HL-60 (cell line): ENCODE measurements around the gene SLC16A11.
"Not testable (repeated sequence)": the region's sequence is repeated elsewhere in the genome, so short reads cannot be mapped to it uniquely, and the experiment has no call there.

Experiments used
- DNase-seq, 2 experiments: peaks; one replicate each; pipeline ENCODE4 v3.0.0-alpha.2; 2010 to 2020; ENCODE audit warnings: low read depth in 1 of 2, low spot score in 1 of 2
- H3K27ac ChIP-seq: fragments of 250-450 bp; sonication (Bioruptor Pico); replicated peaks from 2 replicates; pipeline ENCODE4 v1.5.1; 2020; ENCODE audit warnings: mild to moderate bottlenecking, moderate library complexity
- H3K27me3 ChIP-seq: fragments of 250-450 bp; sonication (Bioruptor Pico); 2 replicates; pipeline ENCODE4 v1.5.1; 2021; ENCODE audit warnings: mild to moderate bottlenecking, moderate library complexity; ENCODE audit not compliant: insufficient read depth, poor library complexity, severe bottlenecking
- H3K4me3 ChIP-seq: replicated peaks from 2 replicates; pipeline ENCODE4 v1.5.1; 2011; ENCODE audit warnings: mild to moderate bottlenecking, control low read depth, low read length; ENCODE audit not compliant: insufficient read depth
- GABPA ChIP-seq: IDR thresholded peaks from 2 replicates; pipeline ENCODE4 v1.6.1; 2012; ENCODE audit warnings: low read depth
- POLR2AphosphoS5 ChIP-seq: IDR thresholded peaks from 2 replicates; pipeline ENCODE4 v1.6.1; 2012; ENCODE audit warnings: low read depth
- SPI1 ChIP-seq: IDR thresholded peaks from 2 replicates; pipeline ENCODE4 v1.6.1; 2012; ENCODE audit warnings: low read depth, mild to moderate bottlenecking, borderline replicate concordance
- TF ChIP-seq, protein P1 (sequence below): IDR thresholded peaks from one replicate; pipeline ENCODE4 v1.5.1; 2011; ENCODE audit warnings: low read length, control low read depth, inconsistent platforms; ENCODE audit not compliant: insufficient read depth
- TF ChIP-seq, protein P2 (sequence below): IDR thresholded peaks from 2 replicates; pipeline ENCODE4 v1.6.1; 2012; ENCODE audit warnings: low read depth; ENCODE audit not compliant: insufficient replicate concordance

Gene SLC16A11

DNA sequence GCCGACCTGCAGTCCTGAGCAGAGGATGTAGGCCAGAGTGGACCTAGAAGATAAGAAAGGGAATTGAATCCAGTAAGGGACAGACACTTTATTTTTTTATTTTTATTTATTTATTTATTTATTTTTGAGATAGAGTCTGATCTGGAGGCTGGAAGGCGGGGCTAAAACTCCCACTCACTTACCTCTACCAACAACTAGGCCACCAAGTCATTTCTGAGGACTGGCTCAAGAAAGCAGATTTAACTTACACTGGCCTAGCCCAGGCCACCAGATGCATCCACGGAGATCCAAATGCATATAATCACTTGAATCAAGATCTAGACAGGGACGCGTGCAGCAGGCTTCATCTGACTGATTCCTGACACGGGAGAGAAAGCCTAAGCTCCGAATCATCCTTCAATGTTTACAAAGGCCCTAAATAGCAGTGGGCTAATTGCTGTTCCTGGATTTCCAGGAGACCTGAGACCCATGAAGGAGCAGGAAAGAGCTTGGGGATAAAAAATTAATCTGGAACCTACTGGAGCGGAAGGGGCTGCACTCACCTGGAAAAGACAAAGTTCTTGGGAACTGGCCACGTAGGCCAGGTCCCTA is 49.1 kb downstream of the SLC16A11 start:
- no peak for DNase-seq
- no peak overlapping the region for H3K27ac ChIP-seq
- no peak for TF ChIP-seq GABPA
- TF ChIP-seq, protein P1, sequence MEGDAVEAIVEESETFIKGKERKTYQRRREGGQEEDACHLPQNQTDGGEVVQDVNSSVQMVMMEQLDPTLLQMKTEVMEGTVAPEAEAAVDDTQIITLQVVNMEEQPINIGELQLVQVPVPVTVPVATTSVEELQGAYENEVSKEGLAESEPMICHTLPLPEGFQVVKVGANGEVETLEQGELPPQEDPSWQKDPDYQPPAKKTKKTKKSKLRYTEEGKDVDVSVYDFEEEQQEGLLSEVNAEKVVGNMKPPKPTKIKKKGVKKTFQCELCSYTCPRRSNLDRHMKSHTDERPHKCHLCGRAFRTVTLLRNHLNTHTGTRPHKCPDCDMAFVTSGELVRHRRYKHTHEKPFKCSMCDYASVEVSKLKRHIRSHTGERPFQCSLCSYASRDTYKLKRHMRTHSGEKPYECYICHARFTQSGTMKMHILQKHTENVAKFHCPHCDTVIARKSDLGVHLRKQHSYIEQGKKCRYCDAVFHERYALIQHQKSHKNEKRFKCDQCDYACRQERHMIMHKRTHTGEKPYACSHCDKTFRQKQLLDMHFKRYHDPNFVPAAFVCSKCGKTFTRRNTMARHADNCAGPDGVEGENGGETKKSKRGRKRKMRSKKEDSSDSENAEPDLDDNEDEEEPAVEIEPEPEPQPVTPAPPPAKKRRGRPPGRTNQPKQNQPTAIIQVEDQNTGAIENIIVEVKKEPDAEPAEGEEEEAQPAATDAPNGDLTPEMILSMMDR, result no peak
- TF ChIP-seq, protein P2, sequence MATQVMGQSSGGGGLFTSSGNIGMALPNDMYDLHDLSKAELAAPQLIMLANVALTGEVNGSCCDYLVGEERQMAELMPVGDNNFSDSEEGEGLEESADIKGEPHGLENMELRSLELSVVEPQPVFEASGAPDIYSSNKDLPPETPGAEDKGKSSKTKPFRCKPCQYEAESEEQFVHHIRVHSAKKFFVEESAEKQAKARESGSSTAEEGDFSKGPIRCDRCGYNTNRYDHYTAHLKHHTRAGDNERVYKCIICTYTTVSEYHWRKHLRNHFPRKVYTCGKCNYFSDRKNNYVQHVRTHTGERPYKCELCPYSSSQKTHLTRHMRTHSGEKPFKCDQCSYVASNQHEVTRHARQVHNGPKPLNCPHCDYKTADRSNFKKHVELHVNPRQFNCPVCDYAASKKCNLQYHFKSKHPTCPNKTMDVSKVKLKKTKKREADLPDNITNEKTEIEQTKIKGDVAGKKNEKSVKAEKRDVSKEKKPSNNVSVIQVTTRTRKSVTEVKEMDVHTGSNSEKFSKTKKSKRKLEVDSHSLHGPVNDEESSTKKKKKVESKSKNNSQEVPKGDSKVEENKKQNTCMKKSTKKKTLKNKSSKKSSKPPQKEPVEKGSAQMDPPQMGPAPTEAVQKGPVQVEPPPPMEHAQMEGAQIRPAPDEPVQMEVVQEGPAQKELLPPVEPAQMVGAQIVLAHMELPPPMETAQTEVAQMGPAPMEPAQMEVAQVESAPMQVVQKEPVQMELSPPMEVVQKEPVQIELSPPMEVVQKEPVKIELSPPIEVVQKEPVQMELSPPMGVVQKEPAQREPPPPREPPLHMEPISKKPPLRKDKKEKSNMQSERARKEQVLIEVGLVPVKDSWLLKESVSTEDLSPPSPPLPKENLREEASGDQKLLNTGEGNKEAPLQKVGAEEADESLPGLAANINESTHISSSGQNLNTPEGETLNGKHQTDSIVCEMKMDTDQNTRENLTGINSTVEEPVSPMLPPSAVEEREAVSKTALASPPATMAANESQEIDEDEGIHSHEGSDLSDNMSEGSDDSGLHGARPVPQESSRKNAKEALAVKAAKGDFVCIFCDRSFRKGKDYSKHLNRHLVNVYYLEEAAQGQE, result no peak
- TF ChIP-seq POLR2AphosphoS5, result no peak
- H3K4me3 ChIP-seq, result no peak overlapping the region
- H3K27me3 ChIP-seq, result no peaks in the 10 kb centered on the region

DNA sequence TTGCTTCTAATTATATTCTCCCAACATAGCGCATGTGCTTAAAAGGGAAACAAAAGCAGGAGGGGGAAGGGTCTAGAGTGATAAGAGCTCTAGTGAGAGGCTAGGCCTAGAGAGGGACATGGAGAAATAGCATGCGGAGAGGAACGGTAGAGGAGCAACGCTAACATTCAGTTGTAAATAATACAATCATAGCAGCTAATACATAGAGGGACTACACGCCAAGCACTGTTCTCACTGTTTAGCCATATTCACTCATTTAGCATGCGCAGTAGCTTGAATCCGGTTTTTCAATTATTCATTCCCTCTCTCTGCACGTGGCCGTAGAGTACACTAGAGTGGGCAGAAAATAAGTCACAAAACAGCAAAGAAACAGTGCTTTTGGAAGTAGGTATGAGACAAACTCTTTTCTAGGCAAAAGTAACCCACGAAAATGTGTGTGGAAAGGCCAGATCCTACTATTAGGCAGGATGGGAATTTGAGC is 49.7 kb downstream of the SLC16A11 start:
- Histone ChIP-seq H3K27me3 (no peaks in the 10 kb centered on the region), H3K4me3 (no peak overlapping the region), H3K27ac (no peak overlapping the region)
- no peak for DNase-seq
- TF ChIP-seq, protein P2, result no peak
- TF ChIP-seq, protein P1, result no peak
- no peak for TF ChIP-seq GABPA
- no peak for TF ChIP-seq POLR2AphosphoS5
- TF ChIP-seq SPI1, result no peak

DNA sequence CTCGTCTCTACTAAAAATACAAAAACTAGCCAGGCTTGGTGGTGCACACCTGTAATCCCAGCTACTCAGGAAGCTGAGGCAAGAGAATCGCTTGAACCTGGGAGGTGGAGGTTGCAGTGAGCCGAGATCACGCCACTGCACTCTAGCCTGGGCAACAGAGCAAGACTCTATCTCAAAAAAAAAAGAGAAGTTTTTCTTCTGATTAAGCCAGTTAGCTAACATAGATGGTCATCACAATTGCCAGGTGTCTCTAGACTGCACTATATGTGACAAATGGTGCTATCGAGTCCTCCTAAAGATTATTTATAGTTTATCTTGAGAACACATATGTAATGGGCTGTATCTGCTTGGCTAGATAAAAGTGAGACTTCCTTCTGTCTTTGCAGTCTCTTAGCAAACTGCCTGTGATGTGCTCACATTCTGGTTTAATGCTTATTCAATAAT is 50.3 kb downstream of the SLC16A11 start:
- not testable (repeated sequence) for H3K27me3 ChIP-seq, H3K4me3 ChIP-seq, H3K27ac ChIP-seq, DNase-seq
